NCI-H69 (cell line): Measurements from ENCODE around the gene LMBRD1.
"Not testable (repeated sequence)": the region's sequence is repeated elsewhere in the genome, so short reads cannot be mapped to it uniquely, and the experiment has no call there.

Experiments used
- DNase-seq: peaks from one replicate; lab custom pipeline; 2025; lab: John Stamatoyannopoulos, UW

LMBRD1 gene

DNA sequence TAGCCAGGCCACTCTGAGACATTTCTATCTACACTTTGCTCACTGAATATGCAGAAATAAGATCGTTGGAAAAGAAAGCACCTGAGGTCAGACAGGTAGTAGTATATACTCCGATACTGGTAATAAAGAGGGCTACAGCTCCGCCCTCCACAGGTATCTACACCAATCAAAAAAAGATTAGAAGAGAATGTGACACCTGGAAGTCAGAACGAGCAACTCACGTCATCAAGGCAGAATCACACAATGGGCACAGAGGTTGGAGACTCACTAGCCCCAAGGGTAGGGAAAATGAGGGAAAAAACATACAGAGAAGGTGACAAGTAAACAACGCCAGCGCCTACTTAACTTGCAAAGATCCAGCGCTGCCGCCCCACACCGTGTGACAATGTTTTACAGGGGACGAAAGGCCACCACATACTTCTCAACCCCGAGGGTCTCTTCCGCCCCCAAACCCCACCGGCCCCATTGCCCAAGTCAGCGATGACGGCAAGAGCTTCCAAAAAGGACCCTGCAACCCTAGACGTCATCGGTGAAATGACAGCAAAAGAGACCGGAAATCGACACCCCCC lies 653 bp downstream of the LMBRD1 start:
- DNase-seq: peak; percentile 93

DNA sequence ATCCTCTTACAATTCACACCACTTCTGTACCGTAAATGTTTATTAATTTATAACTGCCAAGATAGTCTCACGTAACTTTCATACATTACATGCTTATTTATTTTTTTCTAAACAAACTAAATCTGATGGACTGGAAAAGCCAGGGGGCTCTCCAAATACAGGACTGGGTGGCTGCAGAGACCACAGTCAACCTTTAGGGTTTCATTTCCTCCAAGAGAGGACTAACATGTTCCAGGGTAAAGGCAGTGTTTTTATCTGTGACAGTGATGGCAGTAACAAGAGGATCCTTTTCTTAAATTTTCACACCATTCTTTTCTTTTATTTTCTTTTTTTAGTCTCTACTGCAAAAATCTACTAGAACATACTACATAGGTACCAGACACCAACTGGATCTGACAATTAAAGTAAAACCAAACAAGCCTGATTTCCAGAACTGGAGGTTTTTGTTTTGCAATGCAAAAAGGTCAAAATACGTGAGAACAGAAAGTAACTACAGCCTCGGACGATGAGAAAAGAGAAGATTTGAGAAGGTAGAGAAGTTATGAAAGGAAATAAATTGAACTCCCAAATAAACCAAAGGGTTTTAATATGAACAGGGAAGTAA lies 1.2 kb downstream of the LMBRD1 start:
- DNase-seq: peak; percentile 18

DNA sequence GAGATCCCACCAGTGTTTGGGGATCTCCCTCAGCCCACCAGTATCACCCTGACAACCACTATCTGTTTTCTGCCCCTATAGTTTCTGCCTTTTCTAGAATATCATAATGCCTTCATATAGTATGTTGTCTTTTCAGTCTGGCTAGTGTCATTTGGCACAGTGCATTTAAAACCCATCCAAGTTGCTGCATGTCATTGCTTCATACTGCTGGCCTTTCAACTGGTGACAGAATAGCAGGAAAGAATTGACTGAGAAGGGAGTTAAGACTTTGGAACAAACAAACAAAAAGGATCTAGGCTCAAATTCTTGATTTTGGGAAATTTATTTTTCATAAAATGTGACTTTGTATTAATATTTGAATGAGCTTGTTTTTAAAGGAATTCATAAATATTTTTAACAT lies 4.5 kb downstream of the LMBRD1 start:
- no peak for DNase-seq

DNA sequence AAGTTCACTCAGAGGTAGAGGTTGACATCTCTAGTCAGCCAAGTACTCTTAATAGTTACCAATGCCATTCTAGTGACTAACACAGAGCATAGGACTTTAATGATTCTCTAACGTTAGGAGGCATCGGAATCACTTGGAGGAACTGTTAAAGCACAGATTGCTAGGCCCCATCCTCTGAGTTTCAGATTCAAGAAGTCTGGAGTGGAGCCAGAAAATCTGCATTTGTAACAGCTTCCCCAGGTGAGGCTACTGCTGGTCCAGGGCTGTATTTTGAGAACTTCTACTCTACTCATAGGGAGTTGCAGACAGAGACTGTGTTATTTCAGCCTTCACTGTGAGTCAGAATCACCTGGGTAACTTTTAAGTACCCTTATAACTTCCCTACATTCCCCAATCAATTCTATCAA lies 5.7 kb downstream of the LMBRD1 start:
- DNase-seq: peak; percentile 92

DNA sequence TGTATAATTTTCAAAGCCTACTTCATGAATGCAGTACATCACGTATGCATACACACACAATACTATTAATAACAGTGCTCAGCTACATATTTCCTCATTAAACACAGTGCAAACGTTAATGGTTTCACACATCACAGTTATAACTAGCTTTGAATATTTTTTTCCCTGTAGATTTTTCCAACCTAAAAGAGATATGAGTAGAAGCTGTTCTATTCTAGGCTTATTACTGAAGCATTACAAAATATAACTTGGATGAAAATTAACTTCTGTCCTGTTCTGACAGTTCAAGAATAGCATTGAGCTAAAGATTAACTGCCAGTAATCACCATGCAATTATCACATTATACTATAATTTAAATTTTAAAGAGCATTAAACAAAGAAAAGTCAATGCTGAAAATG lies 6.2 kb downstream of the LMBRD1 start:
- DNase-seq: no peak

DNA sequence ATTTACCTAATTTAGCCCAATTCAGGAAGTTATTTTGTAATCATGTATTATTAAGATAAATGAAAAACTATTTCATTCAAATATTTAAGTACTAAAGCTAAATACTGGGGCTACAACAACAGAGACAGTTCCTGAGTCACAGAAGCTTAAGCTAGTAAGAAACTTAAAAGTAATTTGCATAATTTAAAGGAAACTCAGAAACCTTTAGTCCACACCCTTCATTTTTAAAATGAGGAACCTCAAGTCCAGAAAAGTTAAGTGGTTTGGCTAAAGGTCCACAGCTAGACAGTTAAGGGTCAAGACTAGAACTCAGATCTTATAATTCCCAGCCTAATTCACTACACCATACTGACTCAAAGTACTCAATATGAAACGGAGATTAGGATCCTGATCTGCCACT lies 7.2 kb downstream of the LMBRD1 start:
- DNase-seq: no peak

DNA sequence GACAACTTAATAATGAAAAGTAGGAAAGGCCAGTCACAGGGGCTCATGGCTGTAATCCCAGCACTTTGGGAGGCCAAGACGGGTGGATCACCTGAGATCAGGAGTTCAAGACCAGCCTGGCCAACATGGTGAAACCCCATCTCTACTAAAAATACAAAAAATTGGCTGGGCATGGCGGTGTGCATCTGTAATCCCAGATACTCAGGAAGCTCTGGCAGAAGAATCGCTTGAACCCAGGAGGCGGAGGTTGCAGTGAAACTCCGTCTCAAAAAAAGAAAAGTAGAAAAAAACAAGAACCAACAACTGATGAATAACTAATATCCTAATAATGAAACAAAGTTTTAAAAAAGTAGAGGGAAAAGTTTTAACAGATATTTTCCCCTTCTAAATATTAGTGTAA lies 9.4 kb downstream of the LMBRD1 start:
- not testable (repeated sequence) for DNase-seq

DNA sequence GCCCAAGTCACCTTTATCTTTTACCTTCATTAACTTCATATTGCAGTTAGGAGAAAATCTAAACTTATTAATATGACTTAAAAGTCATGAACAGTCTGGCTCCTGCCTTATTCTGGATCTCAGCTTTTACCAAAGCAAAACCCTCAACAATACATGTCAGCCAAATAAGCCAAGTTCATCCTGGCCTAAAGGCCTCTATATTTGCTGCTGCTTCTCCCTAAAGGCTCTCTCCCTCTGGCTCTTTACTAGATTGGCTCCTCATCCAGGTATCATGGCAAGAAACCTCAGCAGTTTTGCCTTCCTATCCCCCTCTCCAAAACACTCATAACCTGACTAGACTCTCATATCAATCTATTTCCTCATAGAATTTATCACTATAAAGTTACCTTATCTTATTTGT lies 11.1 kb downstream of the LMBRD1 start:
- DNase-seq: no peak

DNA sequence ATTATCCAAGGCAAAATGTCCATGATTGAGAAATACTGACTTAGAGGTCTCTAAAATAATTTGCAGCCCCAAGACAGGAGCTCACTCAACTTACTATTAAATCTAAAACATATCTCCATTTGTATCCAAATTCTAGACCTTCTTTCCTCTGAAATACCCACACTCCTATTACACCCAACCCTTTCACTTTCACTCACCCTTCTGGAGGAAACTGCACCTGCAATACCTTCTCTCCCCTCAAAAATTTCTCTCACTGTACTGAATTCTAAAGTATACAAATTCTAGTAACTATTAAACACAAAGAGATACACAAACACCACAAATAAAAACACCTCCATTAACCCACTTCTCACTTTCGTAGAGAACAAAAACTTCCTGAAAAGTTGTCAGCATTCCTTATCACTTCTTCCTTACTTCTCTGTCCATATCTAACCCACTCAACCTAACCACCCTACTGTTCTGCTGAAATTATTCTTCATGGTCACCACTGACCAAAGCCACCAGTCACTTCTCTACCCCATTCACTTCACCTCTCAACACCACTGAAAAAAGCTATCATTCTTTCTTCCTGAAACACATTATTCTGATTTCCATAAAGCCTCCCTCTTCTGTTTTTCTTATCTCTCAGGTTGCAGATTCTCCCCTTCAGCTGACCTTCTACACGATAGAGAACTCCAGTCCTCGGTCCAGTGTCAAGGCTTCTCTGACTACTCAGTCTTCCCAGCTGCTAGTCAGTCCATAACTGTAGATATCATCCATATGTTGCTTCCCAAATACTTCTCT lies 12.0 kb downstream of the LMBRD1 start:
- no peak for DNase-seq

DNA sequence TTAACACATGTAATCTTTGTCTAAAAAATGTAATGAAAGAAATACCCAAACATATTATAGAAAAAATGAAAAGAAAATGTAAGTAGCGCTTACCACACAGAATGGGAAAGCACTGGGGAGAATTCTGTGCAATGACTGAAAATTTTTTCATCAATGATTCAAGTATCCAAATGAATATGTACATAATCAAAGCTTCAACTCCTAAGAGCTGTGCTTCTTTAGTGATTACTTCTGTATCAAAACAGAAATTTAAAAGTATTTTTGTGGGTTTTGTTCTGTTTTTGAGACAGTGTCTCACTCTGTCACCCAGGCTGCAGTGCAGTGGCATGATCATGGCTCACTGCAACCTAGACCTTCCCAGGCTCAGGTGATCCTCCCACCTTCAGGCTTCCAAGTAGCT lies 13.7 kb downstream of the LMBRD1 start:
- DNase-seq: no peak

DNA sequence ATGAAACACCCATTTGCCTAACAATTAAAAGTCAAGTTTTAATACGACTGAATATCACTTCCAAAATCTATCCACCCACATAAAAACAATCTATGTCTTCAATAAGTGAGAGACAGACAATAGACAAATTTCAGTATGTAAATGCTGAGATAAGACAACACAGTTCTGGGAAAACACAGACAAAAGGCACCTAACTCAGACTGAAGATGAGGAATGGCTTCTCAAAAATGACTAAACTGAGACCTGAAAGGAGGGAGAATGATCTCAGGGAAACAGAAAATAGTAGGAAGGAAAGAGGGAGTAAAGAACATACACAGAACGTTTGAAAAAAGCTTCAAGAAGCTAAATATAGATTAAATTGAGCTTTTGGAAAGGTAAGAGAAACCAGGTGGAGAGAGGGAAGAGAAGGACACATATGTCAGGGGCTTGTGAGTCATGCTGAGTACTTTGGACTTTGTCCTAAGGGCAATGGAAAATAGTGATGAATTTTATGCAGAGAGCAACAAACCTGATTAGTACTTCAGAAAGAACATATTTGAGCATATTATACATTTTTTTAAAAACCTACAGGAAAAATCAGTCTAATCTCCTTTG lies 16.1 kb downstream of the LMBRD1 start:
- DNase-seq: peak; percentile 55

DNA sequence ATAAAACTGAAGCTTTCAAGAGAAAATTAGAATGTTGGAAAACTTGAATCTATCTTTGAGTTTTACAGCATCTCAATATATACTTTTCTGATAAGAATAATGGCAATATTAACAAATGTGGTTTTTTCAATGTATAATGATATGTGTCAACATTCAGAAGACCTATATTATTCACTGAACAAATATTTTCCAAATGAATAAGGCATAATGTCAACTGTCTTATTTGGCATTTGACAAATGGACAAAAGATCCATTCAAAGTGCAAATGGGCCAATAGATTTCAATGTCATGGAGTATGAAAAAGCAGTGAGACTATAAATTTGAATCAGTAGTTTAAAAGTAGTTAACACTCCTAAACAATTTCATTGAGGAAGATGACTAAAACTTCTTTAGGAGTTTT lies 20.9 kb downstream of the LMBRD1 start:
- DNase-seq: no peak

DNA sequence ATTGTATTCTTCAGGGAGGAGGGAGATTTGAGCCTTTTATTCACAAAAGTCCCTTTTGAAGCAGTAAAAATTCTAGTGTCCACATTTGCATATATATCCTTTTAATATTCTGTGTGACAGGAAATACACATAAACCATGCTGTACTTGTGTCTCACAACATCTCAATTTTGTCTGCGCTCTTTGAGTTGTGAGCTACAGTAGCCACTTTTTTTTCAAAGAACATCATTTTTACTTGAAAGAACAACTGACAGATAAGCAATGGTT lies 21.3 kb downstream of the LMBRD1 start:
- DNase-seq: no peak

DNA sequence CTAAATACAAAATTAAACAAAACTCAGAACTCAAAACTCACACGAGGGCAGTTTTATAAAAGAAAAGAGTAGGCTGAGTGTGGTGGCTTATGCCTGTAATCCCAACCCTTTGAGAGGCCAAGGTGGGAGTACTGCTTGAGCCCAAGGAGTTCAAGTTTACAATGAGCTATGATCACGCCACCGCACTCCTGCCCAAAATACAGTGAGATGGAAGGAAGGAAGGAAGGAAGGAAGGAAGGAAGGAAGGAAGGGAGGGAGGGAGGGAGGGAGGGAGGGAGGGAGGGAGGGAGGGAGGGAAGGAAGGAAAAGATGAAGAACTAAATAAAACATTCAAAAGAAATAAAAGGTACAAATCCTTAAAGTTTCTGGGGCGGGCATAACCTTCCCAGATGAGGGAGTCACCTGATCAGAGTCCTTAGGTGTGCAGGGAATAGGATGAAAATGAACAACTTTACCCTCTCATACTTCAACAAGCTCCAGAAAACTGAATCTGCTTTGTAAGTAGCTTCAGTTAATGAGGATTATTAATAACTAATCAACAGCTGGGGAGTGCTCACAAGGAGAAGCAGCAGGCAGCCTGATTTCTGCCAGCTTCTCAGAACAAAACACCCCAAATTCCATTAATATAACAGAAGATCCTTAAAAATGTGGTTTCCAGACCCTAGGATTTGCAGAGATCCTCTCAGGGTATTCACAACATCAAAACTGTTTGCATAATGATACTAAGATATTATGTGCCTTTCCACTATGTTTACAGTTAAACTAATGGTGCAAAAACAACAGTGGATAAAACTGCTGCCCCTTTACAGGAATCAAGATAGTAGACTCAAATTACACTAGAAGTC lies 21.8 kb downstream of the LMBRD1 start:
- no peak for DNase-seq

DNA sequence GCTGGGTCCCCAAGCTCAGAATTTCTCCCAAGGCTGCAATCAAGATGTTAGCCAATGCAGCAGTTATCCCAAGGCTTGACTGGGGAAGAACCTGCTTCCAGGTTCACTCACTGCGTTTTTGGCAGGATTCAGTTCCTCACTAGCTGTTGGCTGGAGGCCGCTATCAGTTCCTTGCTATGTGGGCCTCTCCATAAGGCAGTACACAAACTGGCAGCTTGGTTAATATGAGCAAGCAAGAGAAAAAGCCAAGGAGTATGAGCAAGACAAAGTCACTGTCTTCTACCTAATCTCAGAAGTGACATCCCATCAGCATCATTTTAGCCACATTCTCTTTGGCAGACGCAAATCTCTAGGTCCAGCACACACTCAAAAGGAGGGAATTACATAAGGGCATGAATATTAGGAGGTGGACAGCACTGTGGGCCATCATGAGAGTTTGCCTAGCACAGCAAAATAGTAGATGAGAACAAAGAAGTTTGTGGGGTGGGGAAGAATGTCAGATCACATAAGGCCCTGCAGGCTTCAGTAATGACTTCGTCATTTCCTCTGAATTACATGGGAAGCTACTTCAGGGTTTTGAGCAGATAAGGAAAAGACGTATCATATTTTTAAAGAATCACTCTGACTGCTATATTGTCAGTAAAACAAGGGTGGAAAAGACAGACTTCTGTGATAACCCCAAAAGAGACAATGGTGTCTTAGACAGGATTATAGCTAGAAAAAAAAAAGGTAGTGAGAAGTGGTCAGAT lies 25.5 kb downstream of the LMBRD1 start:
- DNase-seq: no peak

DNA sequence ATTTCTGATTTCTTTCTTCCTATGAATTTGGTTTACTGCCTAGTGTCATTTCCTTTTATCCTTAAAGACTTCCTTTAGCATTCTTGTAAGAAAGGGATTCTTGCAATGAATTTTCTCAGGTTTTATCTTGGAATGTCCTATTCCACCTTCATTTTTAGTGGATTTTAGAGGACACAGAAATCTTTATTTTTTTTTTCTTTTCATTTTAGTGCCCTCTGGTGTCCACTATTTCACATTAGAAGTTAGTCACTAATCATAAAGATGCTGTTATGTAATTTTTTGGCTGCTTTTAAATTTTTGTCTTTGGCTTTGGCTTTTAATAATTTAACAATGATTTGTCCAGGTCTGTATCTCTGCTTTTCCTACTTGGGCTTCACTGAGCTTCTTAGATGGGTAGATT lies 28.1 kb downstream of the LMBRD1 start:
- DNase-seq: no peak

DNA sequence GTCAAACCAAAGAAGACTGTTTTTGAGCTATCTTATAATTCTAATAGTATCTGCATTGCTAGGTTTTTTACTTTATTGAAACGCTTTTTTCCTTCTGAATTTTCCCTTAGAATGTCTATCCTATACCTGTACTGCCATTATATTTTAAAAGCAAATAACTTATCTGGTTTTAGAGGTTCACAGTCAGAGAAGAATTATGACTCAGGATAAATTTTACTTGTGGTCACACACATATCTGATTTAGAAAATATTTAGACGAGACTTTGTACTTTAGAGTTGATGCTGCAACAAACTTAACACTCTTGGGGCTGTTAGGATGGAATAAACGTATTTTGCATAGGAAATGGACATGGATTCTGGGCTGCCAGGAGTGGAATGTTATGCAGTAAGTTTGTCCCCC lies 33.0 kb downstream of the LMBRD1 start:
- no peak for DNase-seq

DNA sequence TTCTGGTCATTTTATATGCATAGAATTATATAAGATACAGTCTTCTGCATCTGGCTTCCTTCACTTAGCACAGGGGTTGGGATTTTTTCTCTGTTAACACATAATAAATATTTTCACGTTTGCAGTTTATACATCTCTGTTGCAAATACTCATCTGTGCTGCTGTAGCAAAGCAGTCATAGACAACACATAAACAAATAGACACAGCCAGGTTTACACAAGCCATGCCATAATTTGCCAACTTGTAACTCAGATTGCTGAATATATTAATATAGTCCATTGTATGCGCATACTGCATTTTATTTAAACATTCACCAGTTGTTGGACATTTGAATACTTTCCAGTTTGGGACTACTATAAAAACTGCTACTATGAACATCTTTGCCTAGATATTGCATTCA lies 35.0 kb downstream of the LMBRD1 start:
- DNase-seq: no peak

DNA sequence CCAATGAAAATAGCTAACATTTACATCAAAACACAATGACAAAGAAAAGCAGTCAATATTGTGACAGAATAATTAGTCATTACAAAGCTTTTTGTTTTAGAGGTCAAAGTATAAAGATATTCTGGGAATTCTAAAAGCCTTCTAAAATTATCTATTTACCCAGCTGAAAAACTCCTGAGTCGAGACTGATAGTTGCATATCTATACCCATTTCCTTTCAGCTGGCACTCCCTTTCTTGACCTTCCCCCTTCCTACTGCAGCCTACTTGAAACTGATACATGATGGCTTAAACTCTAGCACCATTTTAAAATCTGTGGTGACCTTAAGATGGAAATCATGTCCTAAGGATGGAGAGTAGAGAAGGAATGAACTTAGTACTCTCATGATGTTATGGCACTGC lies 38.6 kb downstream of the LMBRD1 start:
- DNase-seq: peak; percentile 15

DNA sequence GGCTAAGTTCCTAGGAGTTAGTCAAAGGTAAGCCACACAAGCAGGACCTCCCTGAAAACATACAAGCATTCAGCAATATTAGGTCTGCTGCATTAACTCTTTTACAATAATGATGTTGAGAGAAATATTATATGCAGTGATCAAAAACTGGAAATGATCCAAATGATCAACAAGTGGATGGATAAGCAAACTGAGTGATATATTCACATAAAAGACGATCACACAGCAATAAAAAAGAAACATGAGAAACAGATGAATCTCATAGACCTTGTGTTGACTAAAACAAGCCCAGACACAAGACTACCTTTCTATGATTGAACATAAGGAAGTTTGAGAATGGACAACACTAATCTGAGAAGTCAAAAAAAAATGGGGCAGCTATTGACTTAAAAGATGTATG lies 39.9 kb downstream of the LMBRD1 start:
- no peak for DNase-seq

DNA sequence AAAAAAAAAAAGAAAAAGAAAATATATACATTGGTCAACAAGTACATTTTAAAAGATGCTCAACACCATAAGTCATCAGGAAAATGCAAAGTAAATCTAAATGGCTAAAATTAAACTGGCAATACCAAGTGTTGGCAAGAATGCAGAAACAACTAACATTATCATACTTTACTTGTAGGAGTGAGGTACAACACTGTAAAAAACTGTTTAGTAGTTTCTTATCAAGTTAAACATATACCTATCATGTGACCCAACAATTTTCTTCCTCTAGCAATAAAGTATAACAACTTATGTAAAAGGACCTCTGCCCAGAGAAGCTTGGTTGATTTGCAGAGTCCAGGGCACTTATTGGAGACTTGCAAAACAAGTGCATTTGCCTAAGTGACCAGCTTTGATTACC lies 40.4 kb downstream of the LMBRD1 start:
- no peak for DNase-seq

DNA sequence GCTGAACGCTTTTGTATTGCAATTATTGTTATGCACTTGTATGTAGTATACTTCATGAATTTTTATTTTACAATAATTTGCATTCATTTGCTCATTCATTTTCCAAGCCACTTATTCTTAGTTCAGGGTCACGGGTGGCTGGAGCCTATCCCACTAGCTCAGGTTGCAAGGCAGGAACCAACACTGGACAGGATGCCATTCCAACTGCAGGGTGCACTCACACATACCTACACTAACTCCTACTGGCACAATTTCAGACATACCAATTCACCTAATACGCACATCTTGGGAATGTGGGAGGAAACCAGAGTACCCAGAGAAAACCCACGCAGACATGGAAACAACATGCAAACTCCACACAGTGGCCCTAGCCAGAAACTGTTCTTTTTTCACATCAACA lies 61.8 kb downstream of the LMBRD1 start:
- no peak for DNase-seq
